Caco-2 (cell line): Measurements from ENCODE around the gene VAT1L. TPM values are rescaled to one million over a fixed set of nuclear protein-coding genes. Genes with fewer than 3 reads are reported as not detected.

Source experiments
- BruUV-seq: library from RNA; stranded (reverse); fragments of 400-500 nt; replicated peaks from 2 replicates; lab custom pipeline; 2021; lab: Mats Ljungman, UMichigan
- CTCF ChIA-PET: fragments of 300-600 bp; sonication (Branson Sonifier 250); formaldehyde crosslinking; loops from one replicate; lab custom pipeline; 2022; ENCODE audit warnings: antibody characterized with exemption; lab: Charles Lee
- POLR2A ChIA-PET: fragments of 300-600 bp; sonication (Branson Sonifier 250); formaldehyde crosslinking; loops from one replicate; lab custom pipeline; 2022; ENCODE audit warnings: antibody characterized with exemption; lab: Charles Lee
- DNase-seq, 2 experiments: peaks; one replicate each; pipeline versions ENCODE4 v3.0.0 to v3.0.0-alpha.2; 2020 to 2022
- H3K27me3 ChIP-seq: replicated peaks from 2 replicates; pipeline ENCODE4 v1.6.0; 2011; ENCODE audit warnings: low read length; ENCODE audit not compliant: control insufficient read depth, insufficient read depth
- H3K36me3 ChIP-seq: 2 replicates; pipeline ENCODE4 v1.5.1; 2011; ENCODE audit warnings: low read length; ENCODE audit not compliant: control insufficient read depth, insufficient read depth
- H3K4me1 ChIP-seq: fragments of 250-450 bp; sonication (Bioruptor Pico); 2 replicates; pipeline ENCODE4 v1.5.1; 2020; ENCODE audit warnings: mild to moderate bottlenecking
- H3K4me3 ChIP-seq: 2 replicates; pipeline ENCODE4 v1.5.1; 2011; ENCODE audit warnings: low read depth, mild to moderate bottlenecking, control low read depth, low read length
- H3K9me3 ChIP-seq: fragments of 250-450 bp; sonication (Bioruptor Pico); 2 replicates; pipeline ENCODE4 v1.5.1; 2020; ENCODE audit warnings: mild to moderate bottlenecking, moderate library complexity
- H3K27ac Mint-ChIP-seq: one replicate; pipeline ENCODE4 v1.8.0; 2022; ENCODE audit warnings: mixed read lengths; ENCODE audit not compliant: unreplicated experiment
- H3K27me3 Mint-ChIP-seq: one replicate; pipeline ENCODE4 v1.8.0; 2022; ENCODE audit warnings: mixed read lengths; ENCODE audit not compliant: insufficient read depth, unreplicated experiment
- H3K36me3 Mint-ChIP-seq: one replicate; pipeline ENCODE4 v1.8.0; 2022; ENCODE audit warnings: mild to moderate bottlenecking, mixed read lengths; ENCODE audit not compliant: insufficient read depth, unreplicated experiment
- H3K4me1 Mint-ChIP-seq: one replicate; pipeline ENCODE4 v1.8.0; 2022; ENCODE audit warnings: low read depth, mixed read lengths; ENCODE audit not compliant: unreplicated experiment
- H3K4me3 Mint-ChIP-seq: one replicate; pipeline ENCODE4 v1.8.0; 2022; ENCODE audit warnings: mild to moderate bottlenecking, moderate library complexity, mixed read lengths; ENCODE audit not compliant: unreplicated experiment
- H3K9me3 Mint-ChIP-seq: one replicate; pipeline ENCODE4 v1.8.0; 2022; ENCODE audit warnings: mixed read lengths; ENCODE audit not compliant: unreplicated experiment
- intact Hi-C: fragments of 100-400 bp; cut with micrococcal nuclease; formaldehyde crosslinking; loops from one replicate; pipeline ENCODE4 v1.10.0; 2022; ENCODE audit not compliant: unreplicated experiment
- total RNA-seq: library from RNA; stranded (reverse); gene quantifications from 2 replicates; pipeline ENCODE4 v1.2.3, GENCODE V29; 2022
- TF ChIP-seq, protein P1 (sequence below), 2 experiments: fragments of 200-600 bp in 1 of 2; IDR thresholded peaks; 1 replicate in 1 of 2; 2 replicates in 1 of 2; pipeline versions ENCODE4 v1.5.1 to v1.8.0; 2011 to 2022; ENCODE audit warnings: antibody characterized with exemption in 1 of 2, control low read depth in 1 of 2, inconsistent platforms in 1 of 2, low read depth in 1 of 2, low read length in 1 of 2, mild to moderate bottlenecking in 1 of 2, moderate library complexity in 1 of 2; ENCODE audit not compliant: insufficient read depth in 1 of 2, severe bottlenecking in 1 of 2, unreplicated experiment in 1 of 2

The VAT1L gene
- total RNA-seq, 1 experiment from 2014 or later: not detected

DNA sequence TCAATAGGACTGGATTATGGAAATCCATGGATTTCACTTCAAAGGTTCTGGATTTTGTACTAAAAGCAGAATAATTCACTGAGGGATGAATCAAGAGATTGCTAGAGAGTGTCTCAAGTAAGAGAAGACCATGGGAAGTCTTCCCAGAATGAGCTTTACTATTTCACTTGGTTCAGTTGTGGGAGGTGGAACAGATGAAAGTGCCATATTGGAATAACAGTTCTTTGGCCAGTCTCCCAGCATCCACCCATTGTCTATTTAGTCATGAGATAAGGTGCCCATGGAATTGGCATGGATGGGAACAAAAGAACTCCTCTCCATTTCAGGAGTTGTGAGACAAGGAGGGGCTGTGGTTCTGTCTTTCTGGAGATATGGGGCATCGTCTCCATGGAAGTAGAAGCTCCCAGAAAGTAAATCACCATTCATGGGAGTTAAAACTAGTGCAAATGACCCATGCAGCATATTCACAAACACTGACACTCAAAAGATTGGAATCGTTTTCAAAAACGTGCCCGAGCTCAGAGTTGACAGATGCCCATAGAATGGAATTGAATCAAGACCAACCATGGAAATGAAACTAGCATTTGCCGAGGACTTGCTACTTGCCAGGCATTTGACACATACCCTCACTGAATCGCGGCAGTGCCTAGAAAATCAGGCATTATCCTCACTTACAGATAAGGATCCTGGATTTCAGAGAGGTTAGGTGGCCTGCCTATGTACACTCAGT lies 197.8 kb downstream of the VAT1L start:
- intact Hi-C loops: no loop called here
- no peaks in the 10 kb centered on the region for H3K36me3 Mint-ChIP-seq
- Histone ChIP-seq H3K27me3 (no peaks in the 10 kb centered on the region), H3K9me3 (no peaks in the 10 kb centered on the region), H3K4me1 (no peaks in the 10 kb centered on the region), H3K36me3 (no peaks in the 10 kb centered on the region), H3K4me3 (no peak overlapping the region)
- TF ChIP-seq, protein P1, sequence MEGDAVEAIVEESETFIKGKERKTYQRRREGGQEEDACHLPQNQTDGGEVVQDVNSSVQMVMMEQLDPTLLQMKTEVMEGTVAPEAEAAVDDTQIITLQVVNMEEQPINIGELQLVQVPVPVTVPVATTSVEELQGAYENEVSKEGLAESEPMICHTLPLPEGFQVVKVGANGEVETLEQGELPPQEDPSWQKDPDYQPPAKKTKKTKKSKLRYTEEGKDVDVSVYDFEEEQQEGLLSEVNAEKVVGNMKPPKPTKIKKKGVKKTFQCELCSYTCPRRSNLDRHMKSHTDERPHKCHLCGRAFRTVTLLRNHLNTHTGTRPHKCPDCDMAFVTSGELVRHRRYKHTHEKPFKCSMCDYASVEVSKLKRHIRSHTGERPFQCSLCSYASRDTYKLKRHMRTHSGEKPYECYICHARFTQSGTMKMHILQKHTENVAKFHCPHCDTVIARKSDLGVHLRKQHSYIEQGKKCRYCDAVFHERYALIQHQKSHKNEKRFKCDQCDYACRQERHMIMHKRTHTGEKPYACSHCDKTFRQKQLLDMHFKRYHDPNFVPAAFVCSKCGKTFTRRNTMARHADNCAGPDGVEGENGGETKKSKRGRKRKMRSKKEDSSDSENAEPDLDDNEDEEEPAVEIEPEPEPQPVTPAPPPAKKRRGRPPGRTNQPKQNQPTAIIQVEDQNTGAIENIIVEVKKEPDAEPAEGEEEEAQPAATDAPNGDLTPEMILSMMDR (IDR thresholded peaks at IDR 0.05; ENCODE audit: insufficient read depth in 1 of 2, low read depth in 1 of 2, low read length in 1 of 2, severe bottlenecking in 1 of 2, unreplicated experiment in 1 of 2): no peak
- ChIA-PET POLR2A (no interaction called here), CTCF (no interaction called here)
- H3K4me1 Mint-ChIP-seq: no peaks in the 10 kb centered on the region
- H3K4me3 Mint-ChIP-seq: no peak overlapping the region
- no peaks in the 10 kb centered on the region for H3K9me3 Mint-ChIP-seq
- no peak overlapping the region for H3K27ac Mint-ChIP-seq
- no peak for DNase-seq
- no TSS peak for BruUV-seq
- peaks cover 17% of the 10 kb centered on the region for H3K27me3 Mint-ChIP-seq

DNA sequence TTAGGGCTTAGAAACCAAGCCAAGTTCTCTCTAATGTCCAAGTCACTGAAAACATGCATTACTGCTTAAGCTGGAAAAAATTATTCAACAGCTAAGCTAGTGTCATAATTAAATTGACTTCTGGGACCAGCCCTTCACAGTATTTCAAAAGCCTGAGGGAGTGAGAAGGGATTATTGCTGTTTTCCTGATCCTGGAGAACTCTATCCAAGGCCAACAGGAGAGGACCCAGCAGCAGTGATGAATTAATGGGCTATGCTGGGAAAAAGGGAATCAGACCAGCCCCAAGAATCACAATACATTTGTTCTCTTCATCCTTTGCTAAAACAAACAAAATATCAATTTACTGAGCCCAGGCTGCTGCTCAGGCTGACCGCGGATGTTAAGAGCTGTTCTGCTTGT lies 199.4 kb downstream of the VAT1L start:
- Mint-ChIP-seq H3K27ac (no peak overlapping the region), H3K4me3 (no peak overlapping the region), H3K27me3 (peaks cover 18% of the 10 kb centered on the region), H3K4me1 (no peaks in the 10 kb centered on the region), H3K9me3 (peaks cover 8% of the 10 kb centered on the region), H3K36me3 (no peaks in the 10 kb centered on the region)
- Histone ChIP-seq H3K27me3 (no peaks in the 10 kb centered on the region), H3K4me1 (no peaks in the 10 kb centered on the region), H3K4me3 (no peak overlapping the region), H3K36me3 (no peaks in the 10 kb centered on the region), H3K9me3 (no peaks in the 10 kb centered on the region)
- TF ChIP-seq, protein P1 (IDR thresholded peaks at IDR 0.05; ENCODE audit: insufficient read depth in 1 of 2, low read depth in 1 of 2, low read length in 1 of 2, severe bottlenecking in 1 of 2, unreplicated experiment in 1 of 2): no peak
- intact Hi-C loops: no loop called here
- DNase-seq: no peak
- CTCF ChIA-PET: no interaction called here
- POLR2A ChIA-PET: no interaction called here
- BruUV-seq: no TSS peak

DNA sequence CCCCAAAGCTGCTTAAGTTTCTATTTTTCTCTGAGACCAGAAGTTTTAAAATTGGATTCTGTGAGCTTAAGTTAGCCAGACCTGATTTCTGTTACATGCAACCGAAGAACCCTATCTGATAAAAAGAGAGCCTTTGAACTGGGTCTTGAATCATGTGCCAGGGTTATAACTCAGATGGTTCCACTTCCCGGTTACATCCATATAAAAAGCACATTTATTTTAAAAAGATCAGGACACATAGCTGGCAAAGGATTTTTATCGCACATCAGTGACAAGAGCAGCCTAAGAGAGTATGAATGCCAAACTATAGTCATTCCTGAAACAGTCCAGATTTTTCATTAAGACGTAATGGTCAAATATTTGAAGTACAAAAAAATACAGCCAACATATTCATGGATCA lies 201.5 kb downstream of the VAT1L start:
- H3K4me3 ChIP-seq: no peak overlapping the region
- H3K4me1 ChIP-seq: no peaks in the 10 kb centered on the region
- DNase-seq: no peak
- no peak overlapping the region for H3K4me3 Mint-ChIP-seq
- no peaks in the 10 kb centered on the region for H3K36me3 Mint-ChIP-seq
- no peaks in the 10 kb centered on the region for H3K4me1 Mint-ChIP-seq
- peaks cover 8% of the 10 kb centered on the region for H3K27me3 Mint-ChIP-seq
- no peaks in the 10 kb centered on the region for H3K27me3 ChIP-seq
- no peak overlapping the region for H3K27ac Mint-ChIP-seq
- intact Hi-C loops: no loop called here
- BruUV-seq: no TSS peak
- peaks cover 9% of the 10 kb centered on the region for H3K9me3 Mint-ChIP-seq
- H3K9me3 ChIP-seq: 0 out of 2 replicates have a peak, but pooled peaks cover 4% of the 10 kb centered on the region
- no peaks in the 10 kb centered on the region for H3K36me3 ChIP-seq
- CTCF ChIA-PET: interaction anchor here (0.6 kb wide), 2 partner anchors 95 to 103 kb away, joined by 3 read pairs; no protein-coding TSS in a partner anchor
- TF ChIP-seq, protein P1 (IDR thresholded peaks at IDR 0.05; ENCODE audit: insufficient read depth in 1 of 2, low read depth in 1 of 2, low read length in 1 of 2, severe bottlenecking in 1 of 2, unreplicated experiment in 1 of 2): no peak
- POLR2A ChIA-PET: no interaction called here
